Activated T-helper 1 cell treated with anti-CD3 and anti-CD28 coated beads, Interleukin-2, amount 50 U/mL, for 16 hours (primary cell): ENCODE measurements around the gene RASL10A.

ENCODE experiments used
- DNase-seq, 2 donors: peaks; one replicate each; pipeline ENCODE4 v3.0.0-alpha.2; 2020; ENCODE audit warnings: low read depth in 1 of 2, low spot score in 1 of 2

The RASL10A gene

GRCh38 chr22:29339381-29340235 lies 24.1 kb upstream of the RASL10A start:
- no peak for DNase-seq

- no peak for DNase-seq
Measured at GRCh38 chr22:29338398-29338797, 22.9 kb upstream of the RASL10A start.

GRCh38 chr22:29337631-29338284 lies 22.3 kb upstream of the RASL10A start:
- no peak for DNase-seq

DNA sequence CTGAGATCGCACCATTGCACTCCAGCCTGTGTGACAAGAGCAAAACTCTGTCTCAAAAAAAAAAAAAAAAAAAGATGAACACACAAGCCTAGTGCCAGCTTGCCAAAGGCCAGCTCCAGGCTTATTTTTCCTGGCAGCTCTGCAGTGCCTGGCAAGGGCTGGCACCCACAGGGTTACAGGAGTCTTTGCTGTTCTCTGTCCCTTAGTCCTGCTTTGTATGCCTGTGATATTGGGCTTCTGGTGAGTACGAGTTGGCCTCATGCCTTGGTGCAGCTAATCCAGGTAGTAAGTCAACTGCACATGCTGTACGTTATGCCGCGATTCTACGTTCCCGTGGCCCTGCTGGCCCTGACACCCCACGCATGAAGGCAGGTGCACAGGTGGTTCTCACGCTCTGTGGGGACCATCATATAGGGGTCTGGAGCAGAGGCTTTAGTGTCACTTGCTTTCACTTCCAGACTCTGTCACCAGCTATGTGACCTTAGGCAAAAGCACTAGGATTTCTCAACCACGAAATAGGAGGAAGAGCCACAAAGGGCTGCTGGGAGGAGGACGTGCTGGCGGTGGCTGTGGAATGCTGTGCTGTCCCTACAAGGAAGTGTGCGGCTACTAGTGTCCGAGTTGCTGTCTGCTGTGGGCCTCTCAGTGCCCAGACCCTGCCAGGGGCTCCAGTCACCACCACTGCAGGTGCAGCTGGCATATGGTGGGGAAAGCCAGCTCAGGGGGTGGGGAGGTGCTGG lies 21.4 kb upstream of the RASL10A start:
- DNase-seq, result no peak

DNA sequence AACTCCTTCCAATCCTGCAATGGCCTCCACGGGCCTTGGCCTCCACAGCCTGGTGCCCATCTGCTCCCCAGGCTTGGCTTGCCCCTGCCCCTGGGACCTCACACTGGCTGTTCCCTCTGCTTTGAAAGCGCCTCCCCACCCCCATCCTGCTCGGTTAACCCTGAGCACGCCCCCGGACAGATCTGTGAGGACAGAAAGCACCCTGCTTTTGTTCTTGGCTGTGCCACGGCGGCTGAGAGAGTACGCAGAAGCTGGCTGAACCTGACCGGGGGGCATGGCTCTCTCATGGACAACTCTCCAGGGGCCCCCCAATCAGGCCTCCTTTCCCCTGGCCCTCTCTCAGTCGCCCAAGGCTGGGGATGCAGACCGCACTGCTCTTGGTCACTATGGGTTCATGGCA lies 20.2 kb upstream of the RASL10A start:
- DNase-seq, result no peak

- DNase-seq, result no peak
Measured at GRCh38 chr22:29334696-29335344, 19.3 kb upstream of the RASL10A start.

GRCh38 chr22:29334148-29334547 lies 18.7 kb upstream of the RASL10A start:
- DNase-seq, result no peak

GRCh38 chr22:29332886-29333496 lies 17.5 kb upstream of the RASL10A start:
- no peak for DNase-seq

DNA sequence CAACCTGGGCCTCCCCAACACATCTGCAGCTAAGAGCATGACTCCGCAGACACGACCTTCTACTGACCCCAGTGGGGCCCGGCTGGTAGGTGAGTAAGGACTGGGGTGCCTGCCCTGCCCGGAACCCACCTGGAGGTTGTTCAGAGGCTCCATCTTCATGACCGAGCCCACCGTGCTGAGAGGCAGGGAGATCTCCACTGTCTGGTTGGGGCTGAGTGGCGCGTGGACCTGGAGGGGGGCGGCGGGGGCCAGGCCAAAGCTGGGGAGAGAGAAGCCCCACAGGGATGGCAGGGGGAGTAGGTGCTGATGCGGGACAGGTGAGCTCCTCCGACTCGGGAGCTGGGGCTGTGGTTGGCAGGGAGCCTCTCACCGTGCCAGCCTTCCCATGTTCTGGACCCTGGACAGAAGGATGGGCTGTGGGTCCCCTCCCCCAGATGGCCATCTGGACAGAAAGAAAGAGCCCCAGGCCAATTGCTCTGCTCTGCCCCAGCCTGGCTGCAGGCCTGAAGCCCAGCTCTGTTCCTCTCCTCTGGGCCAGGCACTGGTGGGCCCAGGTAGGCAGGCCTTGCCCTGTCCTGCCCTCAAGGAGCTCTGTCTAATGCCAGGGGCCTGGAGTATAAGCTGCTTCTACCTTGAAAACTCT lies 16.3 kb upstream of the RASL10A start:
- no peak for DNase-seq

- DNase-seq, result no peak
Measured at GRCh38 chr22:29331213-29331612, 15.7 kb upstream of the RASL10A start.

- DNase-seq, result no peak
Measured at GRCh38 chr22:29330753-29331152, 15.3 kb upstream of the RASL10A start.

- DNase-seq, result no peak
Measured at GRCh38 chr22:29330291-29330690, 14.8 kb upstream of the RASL10A start.

DNA sequence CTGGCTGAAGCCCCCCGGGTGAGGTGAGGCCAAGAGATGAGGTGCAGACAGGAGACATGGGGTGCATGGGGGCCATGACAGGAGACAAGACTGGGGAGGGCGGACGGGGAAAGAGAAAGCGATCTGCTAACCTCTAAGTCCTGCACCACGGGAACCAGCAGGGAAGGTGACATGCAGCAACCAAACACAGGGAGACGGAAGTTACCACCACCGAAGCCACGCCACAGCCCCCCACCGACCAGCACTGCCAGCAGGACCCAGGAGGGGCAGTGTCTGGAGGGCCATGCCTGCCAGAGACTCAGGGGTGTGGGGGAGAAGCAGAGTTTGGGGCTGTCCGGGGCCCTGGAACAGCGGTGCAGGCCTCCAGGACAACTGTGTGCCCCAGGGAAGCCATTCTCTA lies 14.1 kb upstream of the RASL10A start:
- no peak for DNase-seq

GRCh38 chr22:29328566-29329500 lies 13.3 kb upstream of the RASL10A start:
- no peak for DNase-seq

DNA sequence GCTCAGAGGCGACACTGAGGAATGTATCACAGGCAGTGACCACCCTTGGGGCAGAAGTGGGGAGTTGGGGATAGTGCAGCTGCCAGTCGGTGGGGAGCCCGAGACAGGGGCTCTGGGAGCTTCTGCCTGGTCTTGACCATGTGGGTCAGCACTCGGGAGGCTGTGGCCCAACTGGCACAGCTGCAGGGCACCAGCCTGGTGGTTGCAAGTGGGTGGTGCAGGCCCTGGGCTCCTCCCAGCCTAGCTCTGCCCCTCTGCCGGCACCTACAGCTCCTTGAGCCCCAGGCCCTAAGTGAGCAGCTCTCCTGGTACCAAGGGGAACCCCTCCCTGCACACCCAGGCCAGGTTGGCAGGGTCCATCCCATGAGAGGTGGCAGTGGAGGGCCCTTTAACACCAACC lies 12.6 kb upstream of the RASL10A start:
- DNase-seq, result no peak

DNA sequence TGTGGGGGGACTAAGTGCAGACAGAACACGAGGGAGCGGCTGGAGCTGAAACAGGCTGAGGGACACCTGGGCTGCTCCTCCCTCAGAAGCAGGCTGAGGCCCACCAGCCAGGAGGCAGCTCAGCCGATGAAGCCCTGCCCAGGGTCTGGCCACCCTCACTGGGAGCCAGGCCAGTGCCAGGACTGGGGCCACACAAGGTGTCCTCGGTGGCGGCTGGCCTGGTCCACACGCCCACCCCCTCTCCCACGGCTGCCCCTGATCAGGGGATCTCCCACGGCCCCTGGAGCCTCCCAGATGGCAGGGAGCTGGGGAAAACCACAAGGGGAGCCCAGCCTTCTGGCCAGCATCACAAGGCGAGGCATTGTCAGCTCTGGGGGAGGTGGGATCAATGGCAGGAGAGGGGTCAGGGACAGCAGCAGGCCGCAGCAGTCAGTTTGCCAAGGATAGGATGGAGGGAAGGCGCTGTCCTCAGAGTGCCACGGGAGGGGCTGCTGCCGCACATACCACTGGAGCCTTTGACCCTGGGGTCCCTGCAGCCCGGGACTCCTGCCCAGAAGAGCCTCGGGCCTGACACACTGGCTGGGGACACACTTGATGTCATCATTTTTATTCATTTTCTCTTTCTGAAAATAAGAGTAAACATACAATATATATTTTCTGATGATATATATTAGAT lies 11.7 kb upstream of the RASL10A start:
- DNase-seq, result no peak

GRCh38 chr22:29326481-29326880 lies 11.0 kb upstream of the RASL10A start:
- no peak for DNase-seq

GRCh38 chr22:29325785-29326315 lies 10.4 kb upstream of the RASL10A start:
- no peak for DNase-seq

DNA sequence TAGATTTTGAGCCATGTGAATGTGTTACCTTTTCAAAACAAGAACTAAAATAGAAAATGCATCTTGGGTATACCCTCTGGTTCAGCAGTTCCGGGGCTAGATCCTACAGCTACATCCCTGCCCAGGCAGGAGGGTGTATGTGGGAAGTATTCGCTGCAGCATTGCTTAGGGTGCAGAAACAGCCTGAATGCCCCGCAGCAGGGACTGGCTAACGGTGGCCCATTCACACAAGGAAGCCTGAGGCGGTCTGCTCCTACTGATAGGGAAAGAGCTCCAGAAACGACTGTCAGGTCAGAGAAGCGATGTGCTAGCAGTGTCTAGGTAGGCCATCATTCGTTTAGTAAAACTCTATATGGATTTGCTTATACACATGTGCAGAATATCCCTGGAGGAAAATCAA lies 9.9 kb upstream of the RASL10A start:
- no peak for DNase-seq
